K562 (cell line): ENCODE data around the gene MTIF3. TPM values are rescaled to one million over a fixed set of nuclear protein-coding genes. Genes with fewer than 3 reads are reported as not detected.

Source experiments
- ATAC-seq: fragments of 200-7000 bp; cut with Tn5 transposase; 3 replicates; pipeline ENCODE4 v1.9.1; 2020; ENCODE audit warnings: moderate library complexity
- BruUV-seq: library from RNA; stranded (reverse); fragments of 400-500 nt; replicated peaks from 2 replicates; lab custom pipeline; 2021; lab: Mats Ljungman, UMichigan
- CTCF ChIA-PET: fragments of 300-600 bp; formaldehyde crosslinking; extraction: SDS; loops from one replicate; lab custom pipeline; 2021; ENCODE audit warnings: low intra/inter-chr PET ratio; lab: Yijun Ruan, JAX
- POLR2A ChIA-PET: fragments of 300-600, 350-650 bp; sonication (Branson Sonifier 250); formaldehyde crosslinking; extraction: SDS; loops from one replicate; lab custom pipeline; 2021; ENCODE audit warnings: antibody characterized with exemption, inconsistent platforms; lab: Yijun Ruan, JAX
- DNase-seq, 4 experiments: peaks; one replicate each; pipeline versions ENCODE4 v3.0.0 to v3.0.0-alpha.2; 2011 to 2018; ENCODE audit warnings: low spot score in 3 of 4, mixed read lengths in 3 of 4; ENCODE audit errors: extremely low read depth in 1 of 4
- FAIRE-seq: peaks from 2 replicates; lab custom pipeline; 2011; peaks lifted over from hg19 to GRCh38; lab: Jason Lieb, UNC
- H2AFZ ChIP-seq: 2 replicates; pipeline ENCODE4 v1.6.0; 2011; ENCODE audit warnings: low read depth, low read length, control low read depth, inconsistent platforms
- H3K27ac ChIP-seq: fragments of 200-600 bp; 3 replicates; pipeline ENCODE4 v1.8.0; 2011; ENCODE audit warnings: low read depth, mild to moderate bottlenecking, control low read depth, inconsistent platforms, low read length, moderate library complexity, mixed read lengths; ENCODE audit errors: extremely low read depth
- H3K27me3 ChIP-seq, 2 experiments: fragments of 300-600 bp in 1 of 2; 2 replicates in 1 of 2; 3 replicates in 1 of 2; pipeline versions ENCODE4 v1.6.0 to v1.8.0; 2011; ENCODE audit warnings: inconsistent platforms in 2 of 2, low read length in 2 of 2, mild to moderate bottlenecking in 1 of 2, mixed read lengths in 1 of 2, moderate library complexity in 1 of 2; ENCODE audit not compliant: control insufficient read depth in 2 of 2, insufficient read depth in 2 of 2
- H3K36me3 ChIP-seq: fragments of 300-600 bp; 3 replicates; pipeline ENCODE4 v1.8.0; 2011; ENCODE audit warnings: mild to moderate bottlenecking, low read length, inconsistent platforms; ENCODE audit not compliant: control insufficient read depth, insufficient read depth
- H3K4me1 ChIP-seq, 2 experiments: fragments of 200-600 bp in 1 of 2; replicated peaks in 1 of 2; 2 replicates in 1 of 2; 3 replicates in 1 of 2; pipeline versions ENCODE4 v1.5.1 to v1.8.0; 2011; ENCODE audit warnings: inconsistent platforms in 2 of 2, low read length in 2 of 2, mild to moderate bottlenecking in 1 of 2, mixed read lengths in 1 of 2, moderate library complexity in 1 of 2; ENCODE audit not compliant: control insufficient read depth in 2 of 2, insufficient read depth in 2 of 2
- H3K4me2 ChIP-seq: 2 replicates; pipeline ENCODE4 v1.6.1; 2011; ENCODE audit warnings: low read length, control low read depth, inconsistent platforms, mixed read lengths; ENCODE audit not compliant: insufficient read depth
- H3K4me3 ChIP-seq: fragments of 200-600 bp; sonication (generic), shearing (Covaris generic); 2 replicates; pipeline ENCODE4 v1.5.1; 2016; ENCODE audit warnings: control low read depth, inconsistent platforms
- H3K79me2 ChIP-seq: fragments of 200-600 bp; 3 replicates; pipeline ENCODE4 v1.8.0; 2011; ENCODE audit warnings: low read length, inconsistent platforms; ENCODE audit not compliant: control insufficient read depth, insufficient read depth
- H3K9ac ChIP-seq, 2 experiments: 2 replicates each; pipeline versions ENCODE4 v1.6.0 to v1.6.1; 2011; ENCODE audit warnings: low read depth in 2 of 2, low read length in 2 of 2, control low read depth in 1 of 2, inconsistent platforms in 1 of 2, mild to moderate bottlenecking in 1 of 2, mixed read lengths in 1 of 2; ENCODE audit not compliant: insufficient read depth in 1 of 2
- H3K9me1 ChIP-seq: one replicate; pipeline ENCODE4 v1.6.0; 2011; ENCODE audit warnings: inconsistent platforms, mild to moderate bottlenecking, low read length, moderate library complexity; ENCODE audit not compliant: control insufficient read depth, insufficient read depth
- H3K9me3 ChIP-seq: replicated peaks from 2 replicates; pipeline ENCODE4 v1.5.1; 2011; ENCODE audit warnings: low read depth, low read length, inconsistent platforms; ENCODE audit not compliant: control insufficient read depth, insufficient read depth
- H4K20me1 ChIP-seq: replicated peaks from 2 replicates; pipeline ENCODE4 v1.6.1; 2011; ENCODE audit warnings: low read length, inconsistent platforms, mixed read lengths; ENCODE audit not compliant: control insufficient read depth, insufficient read depth
- ARNT ChIP-seq, 2 experiments: fragments of 450-650 bp; IDR thresholded peaks; 2 replicates each; pipeline ENCODE4 v1.6.1; 2016; ENCODE audit warnings: mild to moderate bottlenecking in 1 of 2
- FOSL1 ChIP-seq: fragments of 200-800 bp; sonication (Bioruptor generic); conservative IDR thresholded peaks from 2 replicates; pipeline ENCODE4 v1.6.1; 2016; ENCODE audit warnings: missing genetic modification characterization, missing compliant biosample characterization
- FOXJ3 ChIP-seq: sonication (generic); formaldehyde crosslinking; IDR thresholded peaks from 2 replicates; pipeline ENCODE4 v1.4.0; 2020; ENCODE audit warnings: mild to moderate bottlenecking, missing genetic modification reagents
- MIER1 ChIP-seq: fragments of 450-650 bp; IDR thresholded peaks from 2 replicates; pipeline ENCODE4 v1.6.1; 2016; ENCODE audit warnings: antibody characterized with exemption, mild to moderate bottlenecking, low read depth
- NFIX ChIP-seq: fragments of 250-450 bp; sonication (Bioruptor Pico); IDR thresholded peaks from 2 replicates; pipeline ENCODE4 v1.4.0; 2020; ENCODE audit warnings: low read depth, mild to moderate bottlenecking, moderate library complexity
- WGBS: fragments of 100-300 bp; shearing (Covaris generic); methylation state at CpG from one replicate; pipeline ENCODE4 v1.1.6; 2016; ENCODE audit warnings: low coverage, mixed read lengths; ENCODE audit not compliant: insufficient coverage; ENCODE audit errors: missing lambda C conversion rate; 5-methylcytosine and 5-hydroxymethylcytosine counted together
- in situ Hi-C: fragments of 300-500 bp; cut with MboI; formaldehyde crosslinking; loops from 4 replicates; pipeline ENCODE4 v1.15.0; 2018; ENCODE audit warnings: inconsistent platforms, mixed read lengths
- intact Hi-C: fragments of 100-400 bp; cut with micrococcal nuclease; formaldehyde crosslinking; loops from 2 replicates; pipeline ENCODE4 v1.14.2; 2022
- polyA plus RNA-seq, 8 experiments: library from polyadenylated mRNA; depleted of rRNA in 4 of 8; stranded (reverse) in 5 of 8; unstranded in 3 of 8; fragments of >200 nt; fragmentation: Nextera tagmentation in 2 of 8; fragmentation: Illumina TruSeq in 1 of 8; extraction: Ambion mirVana in 2 of 8; extraction: Trizol in 1 of 8; gene quantifications; 2 replicates each; pipeline versions ENCODE4 v1.2.1 to v1.2.3, GENCODE V29; 2011 to 2014; ENCODE audit warnings: inconsistent platforms in 1 of 8, missing spikeins in 1 of 8
- total RNA-seq, 7 experiments: library from RNA; depleted of rRNA in 6 of 7; stranded (reverse); fragments of >200 nt in 6 of 7; fragmentation: Illumina TruSeq in 2 of 7; extraction: Trizol in 2 of 7; gene quantifications; 2 replicates each; pipeline versions ENCODE4 v1.2.1 to v1.2.3, GENCODE V29; 2011 to 2021; ENCODE audit warnings: low replicate concordance in 1 of 7
- TF ChIP-seq, protein P1 (sequence below): fragments of 450-650 bp; IDR thresholded peaks from 2 replicates; pipeline ENCODE4 v1.7.0; 2016; ENCODE audit warnings: borderline replicate concordance

Gene MTIF3
- total and polyA plus RNA-seq, 9 of the 15 experiments (the other 6 are each of a cell fraction or from before 2014, with no cell fraction given): 23.5 to 73.6 (median 45.2) TPM

DNA sequence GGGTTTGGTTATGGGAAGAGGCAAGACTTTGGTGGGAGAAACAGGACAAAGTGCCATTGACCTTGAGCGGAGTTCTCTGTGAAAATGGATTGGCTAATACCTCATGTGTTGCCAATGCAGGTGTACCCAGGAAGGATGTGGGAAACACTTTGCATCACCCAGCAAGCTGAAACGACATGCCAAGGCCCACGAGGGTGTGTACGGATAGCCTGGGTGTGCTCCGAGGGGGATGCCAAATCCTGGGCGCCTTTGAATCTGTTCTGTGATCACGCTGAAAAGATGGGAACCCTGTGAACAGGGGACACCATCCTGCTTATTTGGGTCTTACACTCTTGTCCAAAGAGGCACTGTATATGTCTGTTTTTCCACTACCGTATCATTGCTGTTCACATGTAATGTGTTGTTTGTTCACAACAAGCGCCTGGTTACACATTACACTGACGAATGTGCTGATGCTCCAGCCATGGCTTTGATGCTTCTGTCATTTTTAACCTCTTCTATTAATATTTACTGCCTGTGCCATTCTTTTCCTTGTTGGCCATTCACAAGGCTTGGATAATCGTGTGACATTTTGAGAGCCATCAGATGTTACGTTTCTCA lies 17.7 kb downstream of the MTIF3 start:
- Histone ChIP-seq H3K4me1 (peaks cover 9 to 12% of the 10 kb centered on the region in 2 experiments), H3K9me1 (no peaks in the 10 kb centered on the region), H3K27ac (no peak overlapping the region), H3K27me3 (no peaks in the 10 kb centered on the region), H3K9me3 (no peaks in the 10 kb centered on the region), H4K20me1 (peaks cover 7% of the 10 kb centered on the region; the same call in 1 of the 2 replicates), H3K4me3 (no peak overlapping the region), H3K9ac (no peak overlapping the region), H3K36me3 (peaks cover 87% of the 10 kb centered on the region), H3K79me2 (peaks cover 24% of the 10 kb centered on the region), H3K4me2 (no peak overlapping the region), H2AFZ (no peak overlapping the region)
- CTCF ChIA-PET: no interaction called here
- DNase-seq (no peak), ATAC-seq (no peak), FAIRE-seq (no peak)
- TF ChIP-seq ARNT (IDR thresholded peaks at IDR 0.05) (no peak), FOXJ3 (CRISPR knock-in tag) (no peak), FOSL1 (tag) (no peak), NFIX (no peak), MIER1 (no peak)
- TF ChIP-seq, protein P1, sequence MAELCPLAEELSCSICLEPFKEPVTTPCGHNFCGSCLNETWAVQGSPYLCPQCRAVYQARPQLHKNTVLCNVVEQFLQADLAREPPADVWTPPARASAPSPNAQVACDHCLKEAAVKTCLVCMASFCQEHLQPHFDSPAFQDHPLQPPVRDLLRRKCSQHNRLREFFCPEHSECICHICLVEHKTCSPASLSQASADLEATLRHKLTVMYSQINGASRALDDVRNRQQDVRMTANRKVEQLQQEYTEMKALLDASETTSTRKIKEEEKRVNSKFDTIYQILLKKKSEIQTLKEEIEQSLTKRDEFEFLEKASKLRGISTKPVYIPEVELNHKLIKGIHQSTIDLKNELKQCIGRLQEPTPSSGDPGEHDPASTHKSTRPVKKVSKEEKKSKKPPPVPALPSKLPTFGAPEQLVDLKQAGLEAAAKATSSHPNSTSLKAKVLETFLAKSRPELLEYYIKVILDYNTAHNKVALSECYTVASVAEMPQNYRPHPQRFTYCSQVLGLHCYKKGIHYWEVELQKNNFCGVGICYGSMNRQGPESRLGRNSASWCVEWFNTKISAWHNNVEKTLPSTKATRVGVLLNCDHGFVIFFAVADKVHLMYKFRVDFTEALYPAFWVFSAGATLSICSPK: no peak
- 99% methylated on average over 10 of the region's 12 CpGs for WGBS
- no TSS peak for BruUV-seq
- POLR2A ChIA-PET: interaction anchor here (0.6 to 0.7 kb wide), 3 partner anchors 11 to 22 kb away, joined by 3 to 4 read pairs (median 3); no protein-coding TSS in a partner anchor
- intact Hi-C loops (no loop called here), in situ Hi-C loops (no loop called here)
